RWPE1 (cell line): Measurements from ENCODE around the gene TBC1D14.

Source experiments
- CTCF ChIA-PET: fragments of 350-600 bp; sonication (Branson Sonifier 250); formaldehyde crosslinking; extraction: SDS; loops from one replicate; lab custom pipeline; 2021; lab: Yijun Ruan, JAX
- POLR2A ChIA-PET: fragments of 400-600 bp; formaldehyde crosslinking; extraction: SDS; loops from one replicate; lab custom pipeline; 2020; ENCODE audit warnings: antibody characterized with exemption; ENCODE audit not compliant: low non-redundant PET; lab: Yijun Ruan, JAX
- DNase-seq: peaks from one replicate; pipeline ENCODE4 v3.0.0; 2012; ENCODE audit warnings: low spot score
- H3K27ac ChIP-seq: fragments of 450-650 bp; 2 replicates; pipeline ENCODE4 v1.5.1; 2017
- CTCF ChIP-seq: fragments of 450-650 bp; conservative IDR thresholded peaks from 2 replicates; pipeline ENCODE4 v1.5.1; 2017; ENCODE audit warnings: low read depth, mild to moderate bottlenecking

TBC1D14 gene

GRCh38 chr4:6892190-6892908 is 17.3 kb upstream of the TBC1D14 start:
- POLR2A ChIA-PET: no interaction called here
- 0 out of 2 replicates have a peak, but pooled peaks have one; percentile 14 for TF ChIP-seq CTCF
- no peak for DNase-seq
- CTCF ChIA-PET: interaction anchor here (0.9 kb wide), 1 partner anchor 172 kb away, joined by 3 read pairs; no protein-coding TSS in a partner anchor
- H3K27ac ChIP-seq: peak overlapping the region; percentile 57

- H3K27ac ChIP-seq: peak overlapping the region; percentile 57; the same call in 1 of the 2 replicates
- ChIA-PET POLR2A (no interaction called here), CTCF (interaction anchor here (0.9 kb wide), 1 partner anchor 172 kb away, joined by 3 read pairs; no protein-coding TSS in a partner anchor)
- no peak for DNase-seq
- no peak for TF ChIP-seq CTCF
Measured at GRCh38 chr4:6892909-6893202, 16.8 kb upstream of the TBC1D14 start.

GRCh38 chr4:6893449-6894085 is 16.1 kb upstream of the TBC1D14 start:
- ChIA-PET CTCF (no interaction called here), POLR2A (no interaction called here)
- no peak for TF ChIP-seq CTCF
- no peak for DNase-seq
- no peak overlapping the region for H3K27ac ChIP-seq

- POLR2A ChIA-PET: no interaction called here
- H3K27ac ChIP-seq: no peak overlapping the region
- CTCF ChIA-PET: no interaction called here
- no peak for TF ChIP-seq CTCF
- no peak for DNase-seq
Measured at GRCh38 chr4:6894086-6894478, 15.5 kb upstream of the TBC1D14 start.

- no peak for TF ChIP-seq CTCF
- CTCF ChIA-PET: no interaction called here
- DNase-seq: no peak
- no peak overlapping the region for H3K27ac ChIP-seq
- POLR2A ChIA-PET: no interaction called here
Measured at GRCh38 chr4:6894528-6895498, 14.8 kb upstream of the TBC1D14 start.

GRCh38 chr4:6896035-6896434 is 13.6 kb upstream of the TBC1D14 start:
- DNase-seq: no peak
- ChIA-PET POLR2A (no interaction called here), CTCF (no interaction called here)
- no peak for TF ChIP-seq CTCF
- H3K27ac ChIP-seq: no peak overlapping the region
